Neural crest cell (in vitro differentiated cells): Measurements from ENCODE around the gene HBB. TPM values are rescaled to one million over a fixed set of nuclear protein-coding genes. Genes with fewer than 3 reads are reported as not detected.
"Not testable (repeated sequence)": the region's sequence is repeated elsewhere in the genome, so short reads cannot be mapped to it uniquely, and the experiment has no call there.

Experiments used
- DNase-seq: peaks from one replicate; pipeline ENCODE4 v3.0.0; 2021; ENCODE audit warnings: low read depth, mixed read lengths, low spot score
- H3K27ac Mint-ChIP-seq: one replicate; pipeline ENCODE4 v1.8.0; 2021; ENCODE audit warnings: mild to moderate bottlenecking, mixed read lengths; ENCODE audit not compliant: unreplicated experiment
- H3K27me3 Mint-ChIP-seq: 2 replicates; pipeline ENCODE4 v1.8.0; 2021; ENCODE audit warnings: low read depth, mild to moderate bottlenecking, mixed read lengths
- H3K36me3 Mint-ChIP-seq: 2 replicates; pipeline ENCODE4 v1.8.0; 2021; ENCODE audit warnings: low read depth, mild to moderate bottlenecking, mixed read lengths
- H3K4me1 Mint-ChIP-seq: 2 replicates; pipeline ENCODE4 v1.8.0; 2021; ENCODE audit warnings: mixed read lengths
- H3K4me3 Mint-ChIP-seq: one replicate; pipeline ENCODE4 v1.8.0; 2021; ENCODE audit warnings: mild to moderate bottlenecking, mixed read lengths
- H3K9me3 Mint-ChIP-seq: 2 replicates; pipeline ENCODE4 v1.8.0; 2021; ENCODE audit warnings: mixed read lengths
- CTCF ChIP-seq: fragments of 200-600 bp; sonication (generic); conservative IDR thresholded peaks from 2 replicates; pipeline ENCODE4 v1.5.0; 2021; ENCODE audit warnings: antibody characterized with exemption, mild to moderate bottlenecking
- total RNA-seq: library from RNA; stranded (reverse); gene quantifications from 2 replicates; pipeline ENCODE4 v1.2.1, GENCODE V29; 2021

HBB gene
- total RNA-seq, 1 donor from 2014 or later: not detected

GRCh38 chr11:5267033-5267563, 40.2 kb upstream of the HBB start:
- H3K36me3 Mint-ChIP-seq: no peaks in the 10 kb centered on the region
- no peak overlapping the region for H3K4me3 Mint-ChIP-seq
- H3K27ac Mint-ChIP-seq: no peak overlapping the region
- no peak for TF ChIP-seq CTCF
- H3K27me3 Mint-ChIP-seq: peaks cover 2% of the 10 kb centered on the region
- no peak for DNase-seq
- no peaks in the 10 kb centered on the region for H3K4me1 Mint-ChIP-seq
- H3K9me3 Mint-ChIP-seq: no peaks in the 10 kb centered on the region

GRCh38 chr11:5266609-5267008, 39.7 kb upstream of the HBB start:
- TF ChIP-seq CTCF: no peak
- Mint-ChIP-seq H3K36me3 (no peaks in the 10 kb centered on the region), H3K4me1 (no peaks in the 10 kb centered on the region), H3K4me3 (no peak overlapping the region), H3K27me3 (peaks cover 2% of the 10 kb centered on the region), H3K9me3 (no peaks in the 10 kb centered on the region), H3K27ac (no peak overlapping the region)
- no peak for DNase-seq

GRCh38 chr11:5265832-5266231, 39.0 kb upstream of the HBB start:
- Mint-ChIP-seq H3K27me3 (peaks cover 2% of the 10 kb centered on the region), H3K4me1 (no peaks in the 10 kb centered on the region), H3K27ac (no peak overlapping the region), H3K36me3 (no peaks in the 10 kb centered on the region), H3K9me3 (no peaks in the 10 kb centered on the region), H3K4me3 (no peak overlapping the region)
- DNase-seq: no peak
- TF ChIP-seq CTCF: no peak

- H3K4me3 Mint-ChIP-seq: no peak overlapping the region
- H3K27me3 Mint-ChIP-seq: no peaks in the 10 kb centered on the region
- peaks cover 5% of the 10 kb centered on the region for H3K9me3 Mint-ChIP-seq
- H3K36me3 Mint-ChIP-seq: no peaks in the 10 kb centered on the region
- no peak overlapping the region for H3K27ac Mint-ChIP-seq
- DNase-seq: no peak
- H3K4me1 Mint-ChIP-seq: peaks cover 4% of the 10 kb centered on the region
- TF ChIP-seq CTCF: no peak
Observed at GRCh38 chr11:5258543-5259262, 31.8 kb upstream of the HBB start.

- Mint-ChIP-seq H3K27ac (no peak overlapping the region), H3K27me3 (no peaks in the 10 kb centered on the region), H3K4me3 (no peak overlapping the region), H3K9me3 (peaks cover 5% of the 10 kb centered on the region), H3K36me3 (no peaks in the 10 kb centered on the region), H3K4me1 (peaks cover 4% of the 10 kb centered on the region)
- no peak for DNase-seq
- TF ChIP-seq CTCF: no peak
Observed at GRCh38 chr11:5257296-5257695, 30.4 kb upstream of the HBB start.

- not testable (repeated sequence) for H3K36me3 Mint-ChIP-seq, H3K27me3 Mint-ChIP-seq, DNase-seq, H3K9me3 Mint-ChIP-seq, H3K4me1 Mint-ChIP-seq, H3K27ac Mint-ChIP-seq, H3K4me3 Mint-ChIP-seq
Observed at GRCh38 chr11:5254646-5255413, 28.0 kb upstream of the HBB start, which contains the start of gene HBG2. Gene HBG2 (minus strand): TSS chr11:5254781. CDS start chr11:5254728, 53 bp downstream.

- not testable (repeated sequence) for H3K4me1 Mint-ChIP-seq, H3K27me3 Mint-ChIP-seq, DNase-seq, H3K9me3 Mint-ChIP-seq, H3K27ac Mint-ChIP-seq, H3K36me3 Mint-ChIP-seq, H3K4me3 Mint-ChIP-seq
Observed at GRCh38 chr11:5254023-5254422, 27.2 kb upstream of the HBB start.

- not testable (repeated sequence) for H3K27me3 Mint-ChIP-seq, H3K4me3 Mint-ChIP-seq, H3K9me3 Mint-ChIP-seq, H3K27ac Mint-ChIP-seq, H3K36me3 Mint-ChIP-seq, DNase-seq, H3K4me1 Mint-ChIP-seq
Observed at GRCh38 chr11:5253440-5253839, 26.6 kb upstream of the HBB start.
